H54 (cell line): ENCODE measurements around the gene PHOSPHO1.
"Not testable (repeated sequence)": the region's sequence is repeated elsewhere in the genome, so short reads cannot be mapped to it uniquely, and the experiment has no call there.

ENCODE experiments used
- DNase-seq: peaks from one replicate; pipeline ENCODE4 v3.0.0; 2011; ENCODE audit warnings: low spot score, mixed read lengths; ENCODE audit not compliant: insufficient read length
- FAIRE-seq: peaks from 3 replicates; lab custom pipeline; 2011; peaks lifted over from hg19 to GRCh38; lab: Jason Lieb, UNC
- POLR2A ChIP-seq: IDR thresholded peaks from 2 replicates; pipeline ENCODE4 v1.6.1; 2011; ENCODE audit warnings: low read depth, mild to moderate bottlenecking, low read length

Gene PHOSPHO1

DNA sequence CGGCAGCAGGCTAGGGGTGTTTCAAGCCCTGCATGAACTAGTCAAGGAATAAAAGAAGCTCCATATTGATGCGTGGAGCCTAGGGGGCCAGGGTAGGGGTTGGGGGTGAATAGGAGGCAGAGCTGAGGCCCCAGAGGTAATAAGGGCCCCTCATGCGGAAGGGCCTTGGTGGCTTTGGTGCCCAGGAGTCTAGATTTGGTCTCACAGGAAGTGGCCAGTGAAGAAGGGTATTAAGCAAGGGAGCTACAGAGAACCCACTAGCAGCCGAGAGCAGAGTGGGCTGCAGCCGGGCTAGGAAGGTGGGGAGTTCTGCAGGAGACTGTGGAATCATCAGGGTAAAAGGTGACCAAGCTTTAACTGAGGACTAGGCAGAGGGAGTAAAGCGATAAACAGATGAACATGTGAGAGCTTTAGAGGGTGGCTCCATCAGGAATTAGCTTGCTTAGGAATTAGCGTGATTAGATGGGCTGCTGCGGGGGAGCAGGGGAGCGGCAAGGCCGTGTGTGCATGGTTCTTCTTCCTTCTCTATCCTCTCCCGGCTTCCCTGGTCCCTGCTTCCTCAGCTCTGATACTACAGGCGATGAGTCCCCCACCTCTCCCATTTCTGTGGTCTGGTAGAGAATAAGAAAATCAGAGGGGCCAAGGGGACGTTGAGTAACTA, 30.0 kb downstream of the PHOSPHO1 start:
- FAIRE-seq = no peak
- no peak for TF ChIP-seq POLR2A
- no peak for DNase-seq

DNA sequence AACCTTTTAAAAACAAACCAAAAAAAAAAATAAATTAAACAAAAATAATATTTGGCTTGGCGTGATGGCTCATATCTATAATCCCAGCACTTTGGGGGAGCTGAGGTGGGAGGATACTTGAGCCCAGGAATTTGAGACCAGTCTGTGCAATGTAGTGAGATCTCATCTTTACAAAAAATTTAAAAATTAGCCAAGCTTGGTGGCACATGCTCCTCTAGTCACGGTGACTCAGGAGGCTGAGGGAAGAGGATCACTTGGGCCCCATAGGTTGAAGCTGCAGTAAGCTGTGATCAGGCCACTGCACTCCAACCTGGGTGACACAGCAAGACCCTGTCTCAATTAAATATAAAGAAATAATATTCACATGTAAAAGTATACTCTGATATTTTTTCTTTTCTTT, 32.4 kb downstream of the PHOSPHO1 start:
- DNase-seq = no peak
- no peak for FAIRE-seq
- TF ChIP-seq POLR2A = no peak

DNA sequence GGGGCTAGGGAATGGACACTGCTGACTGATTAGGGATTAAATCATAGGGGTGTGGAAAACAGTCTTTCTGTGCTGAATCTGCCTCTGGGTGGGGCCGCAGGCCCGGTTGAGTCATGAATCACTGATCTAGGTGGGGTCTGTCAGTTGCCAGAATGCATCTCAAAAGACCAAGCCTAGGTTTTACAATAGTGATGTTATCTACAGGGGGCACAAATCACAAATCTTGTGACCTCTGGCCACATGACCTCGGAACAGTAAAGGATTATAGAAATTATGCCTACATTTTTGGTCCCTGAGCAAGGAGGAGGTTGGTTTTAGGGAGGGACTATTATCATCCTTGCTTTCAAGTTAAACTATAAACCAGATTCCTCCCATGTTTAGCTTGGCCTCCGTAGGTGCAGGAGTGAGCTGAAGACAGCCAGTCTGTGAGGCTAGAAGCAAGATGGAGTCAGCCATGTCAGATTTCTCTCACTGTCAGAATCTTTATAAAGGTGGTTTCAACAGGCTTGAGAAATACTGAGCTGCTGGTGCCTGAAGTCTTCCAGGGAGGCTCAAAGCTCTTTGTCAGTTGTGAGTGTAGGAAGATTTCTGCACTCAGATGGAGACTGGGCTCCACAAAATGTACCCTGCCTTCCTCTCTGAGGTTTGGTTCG, 33.1 kb downstream of the PHOSPHO1 start:
- DNase-seq = no peak
- FAIRE-seq = no peak
- no peak for TF ChIP-seq POLR2A

DNA sequence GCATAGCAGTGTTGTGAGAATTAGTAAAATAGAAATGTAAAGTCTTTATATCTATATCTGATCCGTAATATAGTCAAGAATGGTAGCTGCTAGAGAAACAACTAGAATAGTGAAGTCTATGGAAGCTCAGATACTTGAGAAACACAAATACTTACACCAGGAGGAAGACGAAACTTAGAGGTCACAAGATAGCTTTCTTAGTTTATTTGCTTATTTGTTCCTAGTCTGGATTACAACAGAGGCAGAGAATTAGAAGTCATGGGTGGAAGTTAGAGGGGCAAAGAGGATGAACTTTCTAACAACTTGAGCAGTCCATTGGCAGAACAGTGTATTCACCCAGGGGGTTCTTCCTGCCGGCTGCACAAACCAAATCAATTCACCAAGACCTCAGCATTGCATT, 34.1 kb downstream of the PHOSPHO1 start:
- TF ChIP-seq POLR2A = no peak
- no peak for DNase-seq
- FAIRE-seq = no peak

DNA sequence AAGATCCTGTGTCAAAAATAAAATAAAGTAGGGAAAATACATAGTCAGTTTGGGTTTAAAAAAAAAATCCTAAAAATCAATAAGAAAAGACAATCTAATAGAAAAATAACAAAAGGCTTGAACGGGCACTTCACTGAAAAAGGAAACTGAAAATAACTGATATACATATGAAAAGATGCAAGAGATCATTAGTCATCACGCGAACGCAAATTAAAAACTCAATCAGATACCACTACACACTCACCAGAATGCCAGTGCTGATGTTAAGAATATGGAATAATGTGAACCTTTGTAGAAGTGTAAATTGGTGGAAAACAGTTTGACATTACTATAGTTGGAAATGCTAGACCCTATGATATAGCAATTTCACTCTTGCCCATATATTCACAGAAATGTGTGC, 34.8 kb downstream of the PHOSPHO1 start:
- DNase-seq (no peak), FAIRE-seq (no peak)
- TF ChIP-seq POLR2A = no peak

DNA sequence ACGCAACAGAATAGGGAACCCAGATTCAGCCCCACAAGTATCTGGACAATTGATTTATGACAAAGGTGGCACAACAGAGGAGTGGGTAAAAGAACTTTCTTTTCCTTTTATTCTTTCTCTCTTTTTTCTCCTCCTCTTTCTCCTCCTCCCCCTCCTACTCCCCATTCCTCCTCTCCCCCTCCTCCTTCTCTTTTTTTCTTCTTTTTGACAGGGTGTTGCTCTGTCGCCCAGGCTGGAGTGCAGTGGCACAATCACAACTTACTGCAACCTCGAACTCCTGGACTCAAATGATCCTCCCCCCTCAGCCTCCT, 36.3 kb downstream of the PHOSPHO1 start:
- no peak for DNase-seq
- TF ChIP-seq POLR2A = no peak
- no peak for FAIRE-seq

DNA sequence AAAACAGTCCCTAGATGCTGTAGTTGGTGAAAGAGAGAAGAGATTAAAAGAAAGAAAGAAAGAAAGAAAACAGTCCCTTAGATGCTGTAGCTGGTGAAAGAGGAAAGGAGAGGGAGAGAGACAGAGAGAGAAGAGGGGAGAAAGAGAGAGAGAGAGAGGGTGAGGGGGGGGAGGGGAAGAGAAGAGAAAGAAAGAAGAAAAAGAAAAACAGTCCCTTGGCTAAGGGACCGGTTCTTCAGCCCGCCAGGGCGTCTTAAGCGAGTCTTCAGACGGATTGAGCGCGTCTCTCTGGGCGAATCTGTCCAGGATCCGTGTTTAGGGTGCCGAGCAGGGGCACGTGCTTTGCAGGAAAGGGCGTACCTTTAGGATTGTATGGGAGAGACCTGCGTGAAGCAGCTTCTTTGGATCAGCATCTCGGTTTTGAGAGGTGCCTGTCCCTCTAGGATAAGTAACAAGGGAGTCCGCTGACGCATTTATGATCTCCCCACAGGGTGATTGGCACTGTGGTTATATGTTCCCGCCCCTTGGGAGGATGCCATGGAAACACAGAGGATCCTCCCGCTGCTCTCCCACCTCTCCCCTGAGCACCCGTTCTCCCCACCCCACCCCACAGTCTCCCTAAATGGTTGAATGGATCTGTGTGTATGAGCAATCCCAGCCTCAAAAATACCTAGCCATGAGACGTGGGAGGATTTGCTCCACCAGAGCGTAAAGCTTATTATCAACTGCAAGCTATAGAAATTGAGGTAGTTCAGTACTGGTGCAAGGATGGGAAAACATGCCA, 36.9 kb downstream of the PHOSPHO1 start:
- no peak for FAIRE-seq
- peak; percentile 56 for DNase-seq
- TF ChIP-seq POLR2A = no peak

DNA sequence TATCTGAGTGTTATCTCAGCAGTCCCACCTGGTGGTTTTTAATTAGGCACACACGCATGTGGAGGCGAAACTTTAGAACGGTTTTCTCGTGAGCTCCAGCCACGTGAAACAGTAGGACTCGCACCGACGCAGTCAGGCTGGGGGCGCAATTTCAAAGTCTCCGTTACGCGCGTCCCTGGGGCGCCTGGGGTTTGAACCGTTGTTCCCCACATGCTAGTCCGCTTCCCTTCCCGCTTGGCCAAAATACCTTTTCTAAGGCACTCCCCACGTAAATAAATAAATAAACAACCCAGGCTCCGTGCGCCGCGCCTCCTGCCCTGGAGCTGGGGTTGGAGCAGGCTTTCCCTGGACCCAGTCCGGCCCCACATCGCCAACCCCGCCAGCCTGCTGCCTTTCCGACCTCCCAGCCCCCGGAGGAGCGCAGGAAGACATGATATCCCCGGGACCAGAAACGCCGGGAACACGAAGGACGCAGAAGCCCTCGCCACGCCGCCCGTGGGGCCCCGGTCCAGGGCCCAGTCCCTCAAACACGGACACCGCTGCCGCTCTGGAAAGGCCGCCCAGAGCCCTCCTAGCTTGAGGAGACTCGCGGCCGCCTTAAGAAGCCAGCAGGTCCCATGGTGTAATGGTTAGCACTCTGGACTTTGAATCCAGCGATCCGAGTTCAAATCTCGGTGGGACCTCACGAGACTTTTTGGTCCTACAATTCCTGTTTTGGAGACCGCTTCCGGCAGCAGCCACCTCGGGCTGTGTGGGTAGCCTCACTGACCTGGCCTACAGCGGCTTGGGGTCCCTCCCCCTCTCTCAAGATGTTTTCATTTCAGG, 38.5 kb downstream of the PHOSPHO1 start:
- FAIRE-seq (peak; percentile 45), DNase-seq (peak; percentile 88)
- no peak for TF ChIP-seq POLR2A

DNA sequence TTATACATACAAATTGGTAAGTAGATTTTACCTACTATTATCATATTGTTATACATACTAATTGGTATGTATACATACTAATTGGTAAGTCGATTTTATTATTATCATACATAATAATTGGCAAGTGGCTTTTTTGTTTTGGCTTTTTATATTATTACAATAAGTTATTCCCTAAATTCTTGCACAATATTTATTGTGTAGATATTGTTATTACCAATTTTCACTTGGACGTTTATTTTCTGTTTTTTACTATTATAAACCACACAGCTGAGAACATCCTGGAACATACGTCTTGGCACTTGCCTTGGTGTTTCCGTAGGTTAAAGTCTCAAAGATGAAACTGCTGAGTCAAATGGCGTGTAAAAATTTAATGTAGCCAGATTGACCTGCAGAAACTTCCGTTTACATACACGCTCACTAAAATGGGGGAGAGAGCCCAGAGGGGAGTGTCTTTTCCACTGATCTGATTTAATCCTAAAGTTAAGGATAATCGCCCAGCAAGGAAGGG, 39.1 kb downstream of the PHOSPHO1 start:
- no peak for FAIRE-seq
- TF ChIP-seq POLR2A = 0 out of 2 replicates have a peak, but pooled peaks have one; percentile 16
- no peak for DNase-seq

DNA sequence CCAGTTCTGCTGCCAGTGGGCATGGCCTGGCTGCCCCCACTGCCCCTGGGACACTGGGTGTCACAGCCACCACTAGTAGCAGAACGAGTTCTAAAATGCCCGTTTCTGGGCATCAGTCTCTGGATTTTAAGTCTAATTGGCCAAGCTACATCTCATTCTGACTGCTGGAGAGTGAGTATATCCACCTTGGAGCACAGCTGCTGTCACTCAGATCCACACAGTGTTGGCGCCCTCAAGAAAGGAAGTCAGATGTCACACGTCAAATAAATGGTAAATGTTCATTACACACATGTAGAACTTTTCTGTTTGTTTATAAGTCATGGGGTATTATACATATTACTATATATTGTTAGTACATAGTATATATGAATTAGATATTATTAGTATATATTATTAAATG, 39.7 kb downstream of the PHOSPHO1 start:
- no peak for TF ChIP-seq POLR2A
- FAIRE-seq = no peak
- DNase-seq = no peak

DNA sequence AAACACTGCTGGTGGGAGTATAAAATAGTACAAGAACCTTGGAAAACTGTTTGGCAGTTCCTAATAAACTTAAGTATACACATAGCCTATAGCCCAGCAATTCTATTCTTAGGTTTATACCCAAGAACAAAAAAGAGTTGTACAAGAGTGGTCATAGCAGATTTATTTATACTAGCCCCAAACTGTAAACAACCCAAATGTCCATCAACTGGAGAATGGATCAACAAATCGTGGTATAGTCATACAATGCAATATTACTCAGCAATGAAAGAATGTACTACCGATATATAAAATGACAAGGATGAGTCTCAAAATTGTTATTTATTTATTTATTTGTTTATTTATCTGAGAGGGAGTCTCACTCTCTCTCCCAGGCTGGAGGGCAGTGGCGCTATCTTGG, 43.3 kb downstream of the PHOSPHO1 start:
- DNase-seq (no peak), FAIRE-seq (no peak)

DNA sequence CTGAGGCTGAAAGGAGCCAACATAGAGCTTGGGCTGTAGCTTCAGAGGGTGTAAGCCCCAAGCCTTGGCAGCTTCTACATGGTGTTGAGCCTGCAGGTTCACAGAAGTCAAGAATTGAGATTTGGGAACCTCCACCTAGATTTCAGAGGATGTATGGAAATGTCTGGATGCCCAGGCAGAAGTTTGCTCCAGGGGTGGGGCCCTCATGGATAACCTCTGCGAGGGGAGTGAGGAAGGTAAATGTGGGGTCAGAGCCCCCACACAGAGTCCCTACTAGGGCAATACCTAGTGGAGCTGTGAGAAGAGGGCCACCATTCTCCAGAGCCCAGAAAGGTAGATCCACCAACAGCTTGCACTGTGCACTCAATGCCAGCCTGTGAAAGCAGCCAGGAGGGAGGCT, 45.2 kb downstream of the PHOSPHO1 start:
- FAIRE-seq, DNase-seq: not testable (repeated sequence)

More for the DNA sequence above, 43.3 kb downstream of the PHOSPHO1 start:
- TF ChIP-seq POLR2A = no peak

DNA sequence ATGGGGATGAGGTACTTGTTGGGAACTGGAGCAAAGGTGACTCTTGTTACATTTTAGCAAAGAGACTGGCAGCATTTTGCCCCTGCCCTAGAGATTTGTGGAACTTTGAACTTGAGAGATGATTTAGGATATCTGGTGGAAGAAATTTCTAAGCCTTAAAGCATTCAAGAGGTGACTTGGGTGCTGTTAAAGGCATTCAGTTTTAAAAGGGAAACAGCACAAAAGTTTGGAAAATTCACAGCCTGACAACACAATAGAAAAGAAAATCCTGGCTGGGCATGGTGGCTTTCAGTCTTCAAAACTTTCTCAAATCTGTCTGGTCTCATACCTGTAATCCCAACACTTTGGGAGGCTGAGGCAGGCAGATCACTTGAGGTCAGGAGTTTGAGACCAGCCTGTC, 46.1 kb downstream of the PHOSPHO1 start:
- not testable (repeated sequence) for FAIRE-seq, DNase-seq

DNA sequence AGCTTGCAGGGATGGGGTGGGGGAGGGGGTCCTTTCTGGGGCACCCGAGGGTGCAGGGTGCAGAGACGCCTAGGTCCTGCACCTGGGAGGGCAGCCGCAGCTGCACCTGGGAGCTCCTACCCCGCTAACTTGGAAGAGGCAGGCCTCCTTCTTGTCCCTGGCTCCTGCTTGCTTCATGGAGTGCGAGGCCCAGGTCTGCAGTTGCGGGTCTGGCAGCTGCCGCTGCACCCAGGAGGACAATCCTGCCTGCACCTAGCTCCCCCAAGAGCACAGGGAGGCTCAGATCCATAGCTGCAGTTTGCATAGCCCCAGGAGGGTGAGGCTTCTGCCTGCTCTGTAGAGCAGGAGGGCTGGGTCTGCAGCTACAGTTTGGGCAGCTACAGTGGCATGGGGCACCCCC, 46.8 kb downstream of the PHOSPHO1 start:
- no peak for DNase-seq
- no peak for FAIRE-seq
- TF ChIP-seq POLR2A = no peak
